ENCODE results near the gene CLCN5. TPM values are rescaled to one million over a fixed set of nuclear protein-coding genes. Genes with fewer than 3 reads are reported as not detected.

CLCN5 gene
- total RNA-seq, 1 experiment from 2014 or later = 10.7 TPM

DNA sequence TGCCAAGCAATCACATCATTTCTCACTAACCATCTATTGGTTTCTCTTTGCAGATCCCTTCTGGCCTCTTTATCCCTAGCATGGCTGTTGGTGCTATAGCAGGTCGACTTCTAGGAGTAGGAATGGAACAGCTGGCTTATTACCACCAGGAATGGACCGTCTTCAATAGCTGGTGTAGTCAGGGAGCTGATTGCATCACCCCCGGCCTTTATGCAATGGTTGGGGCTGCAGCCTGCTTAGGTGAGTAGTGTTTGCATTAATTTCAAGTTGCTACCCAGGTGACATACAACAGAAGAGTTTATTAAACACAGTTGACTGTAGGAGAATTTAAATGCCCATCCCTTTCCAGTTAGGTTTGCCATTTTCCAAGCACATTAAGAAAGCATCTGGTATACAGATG, 166.2 kb downstream of the CLCN5 start:
- Mint-ChIP-seq H3K4me3 (no peak overlapping the region), H3K36me3 (peaks cover 5% of the 10 kb centered on the region; the same call in 1 of the 2 replicates), H3K4me1 (no peaks in the 10 kb centered on the region), H3K27ac (no peak overlapping the region), H3K27me3 (ENCODE audit: low read depth) (no peaks in the 10 kb centered on the region), H3K9me3 (no peaks in the 10 kb centered on the region)
- POLR2A ChIA-PET = no interaction called here
- TF ChIP-seq NR1H2 (CRISPR knock-in tag; IDR thresholded peaks at IDR 0.05) (no peak), CTCF (IDR thresholded peaks at IDR 0.05) (no peak), TEAD1 (CRISPR knock-in tag; IDR thresholded peaks at IDR 0.05) (no peak), SMAD3 (CRISPR knock-in tag; IDR thresholded peaks at IDR 0.05; ENCODE audit: borderline replicate concordance) (no peak), NFE2L1 (CRISPR knock-in tag; IDR thresholded peaks at IDR 0.05) (no peak), IRF2 (CRISPR knock-in tag; IDR thresholded peaks at IDR 0.05; ENCODE audit: borderline replicate concordance, low read depth) (no peak), E2F1 (CRISPR knock-in tag; IDR thresholded peaks at IDR 0.05) (no peak), FOXJ3 (CRISPR knock-in tag; IDR thresholded peaks at IDR 0.05; ENCODE audit: borderline replicate concordance) (no peak), TEAD4 (CRISPR knock-in tag; IDR thresholded peaks at IDR 0.05) (no peak), SP1 (CRISPR knock-in tag; conservative IDR thresholded peaks at IDR 0.05) (no peak), KAT7 (CRISPR knock-in tag; IDR thresholded peaks at IDR 0.05; ENCODE audit: borderline replicate concordance) (no peak)
- TF ChIP-seq, protein P1, sequence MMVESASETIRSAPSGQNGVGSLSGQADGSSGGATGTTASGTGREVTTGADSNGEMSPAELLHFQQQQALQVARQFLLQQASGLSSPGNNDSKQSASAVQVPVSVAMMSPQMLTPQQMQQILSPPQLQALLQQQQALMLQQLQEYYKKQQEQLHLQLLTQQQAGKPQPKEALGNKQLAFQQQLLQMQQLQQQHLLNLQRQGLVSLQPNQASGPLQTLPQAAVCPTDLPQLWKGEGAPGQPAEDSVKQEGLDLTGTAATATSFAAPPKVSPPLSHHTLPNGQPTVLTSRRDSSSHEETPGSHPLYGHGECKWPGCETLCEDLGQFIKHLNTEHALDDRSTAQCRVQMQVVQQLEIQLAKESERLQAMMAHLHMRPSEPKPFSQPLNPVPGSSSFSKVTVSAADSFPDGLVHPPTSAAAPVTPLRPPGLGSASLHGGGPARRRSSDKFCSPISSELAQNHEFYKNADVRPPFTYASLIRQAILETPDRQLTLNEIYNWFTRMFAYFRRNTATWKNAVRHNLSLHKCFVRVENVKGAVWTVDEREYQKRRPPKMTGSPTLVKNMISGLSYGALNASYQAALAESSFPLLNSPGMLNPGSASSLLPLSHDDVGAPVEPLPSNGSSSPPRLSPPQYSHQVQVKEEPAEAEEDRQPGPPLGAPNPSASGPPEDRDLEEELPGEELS (CRISPR knock-in tag; IDR thresholded peaks at IDR 0.05) = no peak
- TF ChIP-seq, protein P2, sequence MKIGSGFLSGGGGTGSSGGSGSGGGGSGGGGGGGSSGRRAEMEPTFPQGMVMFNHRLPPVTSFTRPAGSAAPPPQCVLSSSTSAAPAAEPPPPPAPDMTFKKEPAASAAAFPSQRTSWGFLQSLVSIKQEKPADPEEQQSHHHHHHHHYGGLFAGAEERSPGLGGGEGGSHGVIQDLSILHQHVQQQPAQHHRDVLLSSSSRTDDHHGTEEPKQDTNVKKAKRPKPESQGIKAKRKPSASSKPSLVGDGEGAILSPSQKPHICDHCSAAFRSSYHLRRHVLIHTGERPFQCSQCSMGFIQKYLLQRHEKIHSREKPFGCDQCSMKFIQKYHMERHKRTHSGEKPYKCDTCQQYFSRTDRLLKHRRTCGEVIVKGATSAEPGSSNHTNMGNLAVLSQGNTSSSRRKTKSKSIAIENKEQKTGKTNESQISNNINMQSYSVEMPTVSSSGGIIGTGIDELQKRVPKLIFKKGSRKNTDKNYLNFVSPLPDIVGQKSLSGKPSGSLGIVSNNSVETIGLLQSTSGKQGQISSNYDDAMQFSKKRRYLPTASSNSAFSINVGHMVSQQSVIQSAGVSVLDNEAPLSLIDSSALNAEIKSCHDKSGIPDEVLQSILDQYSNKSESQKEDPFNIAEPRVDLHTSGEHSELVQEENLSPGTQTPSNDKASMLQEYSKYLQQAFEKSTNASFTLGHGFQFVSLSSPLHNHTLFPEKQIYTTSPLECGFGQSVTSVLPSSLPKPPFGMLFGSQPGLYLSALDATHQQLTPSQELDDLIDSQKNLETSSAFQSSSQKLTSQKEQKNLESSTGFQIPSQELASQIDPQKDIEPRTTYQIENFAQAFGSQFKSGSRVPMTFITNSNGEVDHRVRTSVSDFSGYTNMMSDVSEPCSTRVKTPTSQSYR (CRISPR knock-in tag; IDR thresholded peaks at IDR 0.05) = no peak
- TF ChIP-seq, protein P3, sequence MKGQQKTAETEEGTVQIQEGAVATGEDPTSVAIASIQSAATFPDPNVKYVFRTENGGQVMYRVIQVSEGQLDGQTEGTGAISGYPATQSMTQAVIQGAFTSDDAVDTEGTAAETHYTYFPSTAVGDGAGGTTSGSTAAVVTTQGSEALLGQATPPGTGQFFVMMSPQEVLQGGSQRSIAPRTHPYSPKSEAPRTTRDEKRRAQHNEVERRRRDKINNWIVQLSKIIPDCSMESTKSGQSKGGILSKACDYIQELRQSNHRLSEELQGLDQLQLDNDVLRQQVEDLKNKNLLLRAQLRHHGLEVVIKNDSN (CRISPR knock-in tag; IDR thresholded peaks at IDR 0.05) = no peak
- TF ChIP-seq, protein P4, sequence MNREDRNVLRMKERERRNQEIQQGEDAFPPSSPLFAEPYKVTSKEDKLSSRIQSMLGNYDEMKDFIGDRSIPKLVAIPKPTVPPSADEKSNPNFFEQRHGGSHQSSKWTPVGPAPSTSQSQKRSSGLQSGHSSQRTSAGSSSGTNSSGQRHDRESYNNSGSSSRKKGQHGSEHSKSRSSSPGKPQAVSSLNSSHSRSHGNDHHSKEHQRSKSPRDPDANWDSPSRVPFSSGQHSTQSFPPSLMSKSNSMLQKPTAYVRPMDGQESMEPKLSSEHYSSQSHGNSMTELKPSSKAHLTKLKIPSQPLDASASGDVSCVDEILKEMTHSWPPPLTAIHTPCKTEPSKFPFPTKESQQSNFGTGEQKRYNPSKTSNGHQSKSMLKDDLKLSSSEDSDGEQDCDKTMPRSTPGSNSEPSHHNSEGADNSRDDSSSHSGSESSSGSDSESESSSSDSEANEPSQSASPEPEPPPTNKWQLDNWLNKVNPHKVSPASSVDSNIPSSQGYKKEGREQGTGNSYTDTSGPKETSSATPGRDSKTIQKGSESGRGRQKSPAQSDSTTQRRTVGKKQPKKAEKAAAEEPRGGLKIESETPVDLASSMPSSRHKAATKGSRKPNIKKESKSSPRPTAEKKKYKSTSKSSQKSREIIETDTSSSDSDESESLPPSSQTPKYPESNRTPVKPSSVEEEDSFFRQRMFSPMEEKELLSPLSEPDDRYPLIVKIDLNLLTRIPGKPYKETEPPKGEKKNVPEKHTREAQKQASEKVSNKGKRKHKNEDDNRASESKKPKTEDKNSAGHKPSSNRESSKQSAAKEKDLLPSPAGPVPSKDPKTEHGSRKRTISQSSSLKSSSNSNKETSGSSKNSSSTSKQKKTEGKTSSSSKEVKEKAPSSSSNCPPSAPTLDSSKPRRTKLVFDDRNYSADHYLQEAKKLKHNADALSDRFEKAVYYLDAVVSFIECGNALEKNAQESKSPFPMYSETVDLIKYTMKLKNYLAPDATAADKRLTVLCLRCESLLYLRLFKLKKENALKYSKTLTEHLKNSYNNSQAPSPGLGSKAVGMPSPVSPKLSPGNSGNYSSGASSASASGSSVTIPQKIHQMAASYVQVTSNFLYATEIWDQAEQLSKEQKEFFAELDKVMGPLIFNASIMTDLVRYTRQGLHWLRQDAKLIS (CRISPR knock-in tag; IDR thresholded peaks at IDR 0.05; ENCODE audit: borderline replicate concordance) = no peak
- TF ChIP-seq, protein P5, sequence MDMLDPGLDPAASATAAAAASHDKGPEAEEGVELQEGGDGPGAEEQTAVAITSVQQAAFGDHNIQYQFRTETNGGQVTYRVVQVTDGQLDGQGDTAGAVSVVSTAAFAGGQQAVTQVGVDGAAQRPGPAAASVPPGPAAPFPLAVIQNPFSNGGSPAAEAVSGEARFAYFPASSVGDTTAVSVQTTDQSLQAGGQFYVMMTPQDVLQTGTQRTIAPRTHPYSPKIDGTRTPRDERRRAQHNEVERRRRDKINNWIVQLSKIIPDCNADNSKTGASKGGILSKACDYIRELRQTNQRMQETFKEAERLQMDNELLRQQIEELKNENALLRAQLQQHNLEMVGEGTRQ (CRISPR knock-in tag; IDR thresholded peaks at IDR 0.05) = no peak
- DNase-seq (ENCODE audit: low spot score) (no peak), ATAC-seq (no peak)
- CTCF ChIA-PET = no interaction called here
